ENCODE data around the gene ANKS6.
A peak's percentile ranks its signal among the peaks of the same experiment; 100 is the strongest.

ANKS6 gene

DNA sequence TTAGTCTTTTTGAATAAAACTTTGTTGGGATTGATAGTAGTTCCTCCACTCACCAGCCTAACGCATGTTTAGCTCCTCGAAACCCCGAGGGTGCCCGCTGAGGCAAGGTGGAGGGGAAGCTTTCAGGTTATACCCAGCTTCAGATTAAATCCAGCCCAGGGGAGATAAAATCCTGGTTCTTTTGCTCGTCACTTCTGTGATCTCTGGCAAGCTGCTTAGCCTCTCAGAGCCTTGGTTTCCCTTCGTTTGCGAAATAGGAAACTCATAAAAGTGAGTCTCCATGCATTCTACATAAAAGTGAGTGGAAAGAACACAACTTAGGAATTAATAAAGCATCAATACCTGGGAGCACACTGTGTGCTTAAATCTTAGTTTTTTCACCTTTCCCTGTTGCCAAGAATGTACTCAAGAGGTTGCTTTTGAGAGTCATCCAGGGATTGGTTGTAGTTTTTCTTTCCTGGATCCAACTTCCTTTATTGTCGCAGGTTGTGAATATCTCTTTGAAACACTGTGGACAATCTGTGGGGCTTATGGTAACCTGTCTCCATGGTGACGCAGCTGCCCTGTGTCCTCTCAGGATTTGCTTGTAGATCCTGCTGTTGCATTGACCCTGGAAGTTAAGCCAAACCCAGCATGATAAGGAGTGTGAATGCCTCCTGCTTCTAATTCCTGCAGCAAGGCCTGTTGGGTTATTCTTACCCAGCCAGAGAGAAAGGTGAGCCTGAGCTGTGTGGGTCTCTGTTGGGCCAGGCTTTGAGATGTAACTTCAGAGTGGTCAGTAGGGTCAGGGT, 13.2 kb upstream of the ANKS6 start:
- no peak overlapping the region for H3K4me3 ChIP-seq (ENCODE audit: low read depth, low read length)
- in situ Hi-C loops (cut with HindIII; ENCODE audit: low sequenced_read_pairs) = no loop called here
- no peak for DNase-seq (ENCODE audit: low read depth, low spot score)
- TF ChIP-seq, protein P1, sequence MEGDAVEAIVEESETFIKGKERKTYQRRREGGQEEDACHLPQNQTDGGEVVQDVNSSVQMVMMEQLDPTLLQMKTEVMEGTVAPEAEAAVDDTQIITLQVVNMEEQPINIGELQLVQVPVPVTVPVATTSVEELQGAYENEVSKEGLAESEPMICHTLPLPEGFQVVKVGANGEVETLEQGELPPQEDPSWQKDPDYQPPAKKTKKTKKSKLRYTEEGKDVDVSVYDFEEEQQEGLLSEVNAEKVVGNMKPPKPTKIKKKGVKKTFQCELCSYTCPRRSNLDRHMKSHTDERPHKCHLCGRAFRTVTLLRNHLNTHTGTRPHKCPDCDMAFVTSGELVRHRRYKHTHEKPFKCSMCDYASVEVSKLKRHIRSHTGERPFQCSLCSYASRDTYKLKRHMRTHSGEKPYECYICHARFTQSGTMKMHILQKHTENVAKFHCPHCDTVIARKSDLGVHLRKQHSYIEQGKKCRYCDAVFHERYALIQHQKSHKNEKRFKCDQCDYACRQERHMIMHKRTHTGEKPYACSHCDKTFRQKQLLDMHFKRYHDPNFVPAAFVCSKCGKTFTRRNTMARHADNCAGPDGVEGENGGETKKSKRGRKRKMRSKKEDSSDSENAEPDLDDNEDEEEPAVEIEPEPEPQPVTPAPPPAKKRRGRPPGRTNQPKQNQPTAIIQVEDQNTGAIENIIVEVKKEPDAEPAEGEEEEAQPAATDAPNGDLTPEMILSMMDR (IDR thresholded peaks at IDR 0.05; ENCODE audit: low read depth, low read length) = no peak

DNA sequence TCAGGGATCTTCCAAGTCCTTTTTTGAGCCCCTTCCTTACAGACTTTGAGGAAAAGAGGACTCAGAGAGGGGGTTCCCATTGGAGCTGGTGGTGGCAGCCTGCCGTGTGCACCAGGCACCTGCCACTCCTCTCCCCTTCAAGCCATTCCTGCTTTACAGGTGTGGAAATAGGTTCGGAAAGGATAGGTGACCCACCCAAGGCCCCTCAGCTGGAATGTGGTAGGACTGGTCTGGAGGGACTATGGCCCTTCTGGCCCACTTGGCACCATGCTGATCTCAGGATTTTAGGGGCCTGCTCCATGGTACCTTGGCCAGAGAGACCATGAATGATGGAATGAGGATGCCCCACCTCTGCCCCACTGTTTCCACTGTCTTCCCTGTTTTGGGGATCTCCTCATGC, 12.5 kb upstream of the ANKS6 start:
- no peak for DNase-seq (ENCODE audit: low read depth, low spot score)
- TF ChIP-seq, protein P1 (IDR thresholded peaks at IDR 0.05; ENCODE audit: low read depth, low read length) = no peak
- in situ Hi-C loops (cut with HindIII; ENCODE audit: low sequenced_read_pairs) = no loop called here
- no peak overlapping the region for H3K4me3 ChIP-seq (ENCODE audit: low read depth, low read length)

- TF ChIP-seq, protein P1 (IDR thresholded peaks at IDR 0.05; ENCODE audit: low read depth, low read length) = no peak
- DNase-seq (ENCODE audit: low read depth, low spot score) = no peak
- in situ Hi-C loops (cut with HindIII; ENCODE audit: low sequenced_read_pairs) = no loop called here
- H3K4me3 ChIP-seq (ENCODE audit: low read depth, low read length) = peak overlapping the region; percentile 44
These were observed 12.1 kb upstream of the ANKS6 start for GRCh38 chr9:98808411-98808815.

GRCh38 chr9:98807814-98808195, 11.4 kb upstream of the ANKS6 start:
- TF ChIP-seq, protein P1 (IDR thresholded peaks at IDR 0.05; ENCODE audit: low read depth, low read length) = no peak

DNA sequence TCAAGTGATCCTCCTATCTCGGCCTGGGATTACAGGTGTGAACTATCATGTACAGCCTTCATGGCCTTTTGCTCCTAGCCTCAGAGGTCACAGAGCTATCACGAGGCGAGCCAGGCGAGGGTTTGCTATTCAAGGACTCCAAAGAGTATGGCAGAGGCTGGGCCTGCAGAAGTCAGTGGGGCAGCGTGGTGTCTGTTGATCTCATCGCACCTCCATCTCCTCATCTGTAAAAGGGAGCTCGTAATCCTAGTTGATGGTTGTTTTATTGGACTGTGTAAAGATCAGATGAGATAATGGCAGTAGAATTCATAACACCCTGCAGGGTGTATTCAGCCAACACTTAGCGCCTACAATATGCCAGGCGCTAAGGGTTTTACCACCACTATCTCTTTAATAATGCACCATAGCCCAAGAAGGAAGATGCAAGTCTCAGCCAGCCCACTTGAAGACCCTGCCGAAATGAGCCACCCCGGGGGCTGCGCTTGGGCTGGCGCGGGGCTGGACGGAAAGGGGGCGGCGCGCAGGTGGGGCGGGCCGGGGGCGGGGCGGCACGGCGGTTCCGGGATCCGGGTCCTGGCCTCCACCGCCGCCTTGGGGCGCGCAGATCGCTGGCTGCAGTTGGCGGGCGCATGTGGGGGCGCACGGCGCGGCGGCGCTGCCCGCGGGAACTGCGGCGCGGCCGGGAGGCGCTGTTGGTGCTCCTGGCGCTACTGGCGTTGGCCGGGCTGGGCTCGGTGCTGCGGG, 10.9 kb upstream of the ANKS6 start, which contains the start of gene GALNT12:
Gene GALNT12, plus strand, starts transcription at position 601 of the 744 bp plus-strand sequence. Its CDS starts 29 bp downstream, at position 630.
- no peak for DNase-seq (ENCODE audit: low read depth, low spot score)
- in situ Hi-C loops (cut with HindIII; ENCODE audit: low sequenced_read_pairs) = no loop called here
- H3K4me3 ChIP-seq (ENCODE audit: low read depth, low read length) = peak within 1 kb of the TSS; percentile 44
- TF ChIP-seq, protein P1 (IDR thresholded peaks at IDR 0.05; ENCODE audit: low read depth, low read length) = no peak

More at GRCh38 chr9:98807814-98808195, 11.4 kb upstream of the ANKS6 start:
- in situ Hi-C loops (cut with HindIII; ENCODE audit: low sequenced_read_pairs) = no loop called here
- H3K4me3 ChIP-seq (ENCODE audit: low read depth, low read length) = peak overlapping the region; percentile 44
- no peak for DNase-seq (ENCODE audit: low read depth, low spot score)

- H3K4me3 ChIP-seq (ENCODE audit: low read depth, low read length) = no peak overlapping the region
- in situ Hi-C loops (cut with HindIII; ENCODE audit: low sequenced_read_pairs) = no loop called here
- TF ChIP-seq, protein P1 (IDR thresholded peaks at IDR 0.05; ENCODE audit: low read depth, low read length) = peak; percentile 32
- DNase-seq (ENCODE audit: low read depth, low spot score) = no peak
These were observed 10.2 kb upstream of the ANKS6 start for GRCh38 chr9:98806394-98807035.
